Thyroid gland (tissue), 4 donors: Measurements from ENCODE around the gene ABCA5. TPM values are rescaled to one million over a fixed set of nuclear protein-coding genes. Genes with fewer than 3 reads are reported as not detected.

Source experiments
- DNase-seq, 2 donors: peaks; one replicate each; pipeline ENCODE4 v3.0.0-alpha.2; 2019
- H3K27ac ChIP-seq, 3 donors: fragments of 200-600 bp; sonication (generic); 1 replicate in 2 of 3; 2 replicates in 1 of 3; pipeline ENCODE4 v1.5.1; 2016 to 2019; ENCODE audit warnings: mild to moderate bottlenecking in 1 of 3, moderate library complexity in 1 of 3
- H3K27me3 ChIP-seq: fragments of 200-600 bp; sonication (generic); one replicate; pipeline ENCODE4 v1.5.1; 2019
- H3K36me3 ChIP-seq, 2 donors: fragments of 200-600 bp; sonication (generic); one replicate each; pipeline ENCODE4 v1.5.1; 2016 to 2019
- H3K4me1 ChIP-seq, 2 donors: fragments of 200-600 bp; sonication (generic); one replicate each; pipeline ENCODE4 v1.5.1; 2017 to 2019
- H3K4me3 ChIP-seq, 3 donors: fragments of 200-600 bp; sonication (generic); replicated peaks in 1 of 3; 1 replicate in 2 of 3; 2 replicates in 1 of 3; pipeline ENCODE4 v1.5.1; 2016; ENCODE audit warnings: mild to moderate bottlenecking in 1 of 3
- H3K9me3 ChIP-seq: fragments of 200-600 bp; sonication (generic); one replicate; pipeline ENCODE4 v1.5.1; 2017
- CTCF ChIP-seq, 6 experiments: fragments of 200-600 bp in 3 of 6; fragments of 450-650 bp in 3 of 6; sonication (generic) in 3 of 6; IDR thresholded peaks; one replicate each; pipeline ENCODE4 v1.5.1; 2016 to 2019; ENCODE audit warnings: antibody characterized with exemption in 6 of 6, mild to moderate bottlenecking in 2 of 6, inconsistent platforms in 1 of 6, moderate library complexity in 1 of 6
- POLR2A ChIP-seq, 2 donors: fragments of 450-650 bp; IDR thresholded peaks; one replicate each; pipeline ENCODE4 v1.6.1; 2017; ENCODE audit warnings: antibody characterized with exemption in 2 of 2, mild to moderate bottlenecking in 2 of 2, moderate library complexity in 1 of 2
- WGBS, 2 donors: methylation state at CpG; one replicate each; pipeline ENCODE4 v1.1.5; 2017; 5-methylcytosine and 5-hydroxymethylcytosine counted together
- intact Hi-C: fragments of 100-400 bp; cut with DNase I; formaldehyde crosslinking; loops from one replicate; pipeline ENCODE4 v1.15.1; 2023
- total RNA-seq, 4 donors: library from RNA; depleted of rRNA; stranded (reverse); fragments of >200 nt; gene quantifications; one replicate each; pipeline ENCODE4 v1.2.3, GENCODE V29; 2016

The ABCA5 gene
- total RNA-seq, 4 donors from 2014 or later: 39.2 to 69.0 (median 52.3) TPM

DNA sequence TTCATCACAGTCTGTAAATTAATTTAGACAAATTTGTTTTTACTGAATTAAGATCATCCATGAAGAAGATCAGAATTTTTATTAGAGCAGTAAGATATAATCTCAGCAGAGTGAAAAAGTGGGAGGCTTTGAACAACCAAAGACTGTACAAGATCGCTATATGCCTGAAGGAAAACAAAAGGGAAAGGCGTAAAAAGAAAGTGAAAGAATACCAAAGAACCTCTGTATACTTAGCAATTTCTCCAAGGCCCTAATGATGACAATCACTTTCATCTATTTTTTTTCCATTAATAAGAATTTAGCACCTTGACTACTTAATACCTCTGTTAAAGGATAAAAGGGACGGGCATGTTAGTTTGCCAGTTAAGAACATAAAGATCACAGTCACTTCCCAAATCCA, 59.7 kb downstream of the ABCA5 start:
- Histone ChIP-seq H3K27me3 (no peaks in the 10 kb centered on the region), H3K4me1 (no peaks in the 10 kb centered on the region), H3K36me3 (no peaks in the 10 kb centered on the region), H3K9me3 (no peaks in the 10 kb centered on the region), H3K4me3 (no peak overlapping the region), H3K27ac (no peak overlapping the region)
- DNase-seq: no peak
- TF ChIP-seq POLR2A (IDR thresholded peaks at IDR 0.05): no peak
- no peak for TF ChIP-seq CTCF (IDR thresholded peaks at IDR 0.05)
- WGBS, 2 donors: 79 to 96% methylated on average over 3 of the region's 3 CpGs
- intact Hi-C loops: no loop called here

DNA sequence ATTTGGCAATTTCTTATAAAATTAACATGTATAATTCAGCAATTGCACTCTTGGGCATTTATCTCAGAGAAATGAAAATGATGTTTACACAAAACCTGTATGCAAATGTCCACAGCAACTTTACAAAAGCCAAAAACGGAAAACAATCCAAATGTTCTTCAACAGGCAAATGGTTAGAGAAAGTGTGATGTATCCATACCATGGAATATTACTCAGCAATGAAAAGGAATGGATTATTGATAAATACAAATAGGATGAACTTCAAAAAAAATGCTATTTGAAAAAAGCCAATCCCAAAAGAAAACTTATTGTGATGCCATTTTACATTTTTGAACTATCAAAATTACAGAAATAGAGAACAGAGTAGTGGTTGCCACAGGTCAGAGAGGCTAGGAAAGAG, 61.1 kb downstream of the ABCA5 start:
- no peak for DNase-seq
- Histone ChIP-seq H3K27ac (no peak overlapping the region), H3K4me3 (no peak overlapping the region), H3K36me3 (no peaks in the 10 kb centered on the region), H3K4me1 (no peaks in the 10 kb centered on the region), H3K9me3 (no peaks in the 10 kb centered on the region), H3K27me3 (no peaks in the 10 kb centered on the region)
- TF ChIP-seq POLR2A (IDR thresholded peaks at IDR 0.05): no peak
- TF ChIP-seq CTCF (IDR thresholded peaks at IDR 0.05): no peak
- 92 to 97% methylated on average over 1 of the region's 1 CpG for WGBS, 2 donors
- intact Hi-C loops: no loop called here

DNA sequence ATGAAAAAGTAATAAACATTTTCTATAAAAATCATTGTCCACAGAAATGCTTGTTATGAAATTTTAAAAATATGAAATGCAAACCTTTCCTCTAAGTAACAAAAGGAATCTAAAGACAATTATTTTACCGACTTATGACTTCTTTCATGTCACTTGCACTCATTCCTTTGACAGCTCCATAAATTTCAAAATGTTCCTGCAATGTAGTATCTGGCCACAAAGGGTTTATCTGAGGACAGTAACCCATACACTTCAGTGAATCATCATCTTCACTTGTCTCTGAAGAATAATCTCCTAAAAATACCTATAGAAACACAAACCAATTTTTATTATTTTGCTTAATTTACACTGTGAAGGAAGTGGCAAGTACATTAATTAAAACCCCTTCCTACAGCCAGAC, 72.7 kb downstream of the ABCA5 start:
- intact Hi-C loops: loop anchor here (5.0 kb wide), 1 partner anchor 482 kb away; no protein-coding TSS in a partner anchor
- H3K36me3 ChIP-seq: peaks cover 10 to 17% of the 10 kb centered on the region in 2 donors
- H3K27me3 ChIP-seq: no peaks in the 10 kb centered on the region
- 90 to 91% methylated on average over 1 of the region's 1 CpG for WGBS, 2 donors
- H3K4me1 ChIP-seq: no peaks in the 10 kb centered on the region
- no peaks in the 10 kb centered on the region for H3K9me3 ChIP-seq
- TF ChIP-seq CTCF (IDR thresholded peaks at IDR 0.05) (no peak), POLR2A (IDR thresholded peaks at IDR 0.05) (no peak)
- no peak for DNase-seq
- no peak overlapping the region for H3K27ac ChIP-seq
- no peak overlapping the region for H3K4me3 ChIP-seq

- Histone ChIP-seq H3K36me3 (peaks cover 10 to 17% of the 10 kb centered on the region in 2 donors), H3K27ac (no peak overlapping the region), H3K4me3 (no peak overlapping the region), H3K27me3 (no peaks in the 10 kb centered on the region), H3K9me3 (no peaks in the 10 kb centered on the region), H3K4me1 (no peaks in the 10 kb centered on the region)
- WGBS, 2 donors: 93 to 94% methylated on average over 4 of the region's 4 CpGs
- DNase-seq: no peak
- TF ChIP-seq POLR2A (IDR thresholded peaks at IDR 0.05): no peak
- TF ChIP-seq CTCF (IDR thresholded peaks at IDR 0.05): no peak
- intact Hi-C loops: loop anchor here (5.0 kb wide), 1 partner anchor 478 kb away; no protein-coding TSS in a partner anchor
Observed at GRCh38 chr17:69250641-69251040, 76.3 kb downstream of the ABCA5 start.

GRCh38 chr17:69246726-69247375, 80.1 kb downstream of the ABCA5 start:
- no peak overlapping the region for H3K27ac ChIP-seq
- DNase-seq: no peak
- TF ChIP-seq POLR2A (IDR thresholded peaks at IDR 0.05) (no peak), CTCF (IDR thresholded peaks at IDR 0.05) (peak in 5 of 6 experiments; percentile 11 to 73 (median 55))
- H3K4me1 ChIP-seq: no peaks in the 10 kb centered on the region
- H3K36me3 ChIP-seq: peaks cover 0 to 8% of the 10 kb centered on the region in 2 donors
- H3K27me3 ChIP-seq: no peaks in the 10 kb centered on the region
- no peak overlapping the region for H3K4me3 ChIP-seq
- WGBS, 2 donors: 54 to 60% methylated on average over 4 of the region's 4 CpGs
- no peaks in the 10 kb centered on the region for H3K9me3 ChIP-seq
- intact Hi-C loops: no loop called here
